RWPE2 (cell line): ENCODE results near the gene CADM2.

Experiments used
- ATAC-seq: fragments of 200-7000 bp; cut with Tn5 transposase; 3 replicates; pipeline ENCODE4 v1.9.1; 2021; ENCODE audit warnings: low read depth
- DNase-seq: peaks from one replicate; pipeline ENCODE4 v3.0.0-alpha.2; 2020; ENCODE audit warnings: low spot score
- H3K27ac ChIP-seq: fragments of 450-650 bp; 2 replicates; pipeline ENCODE4 v1.5.1; 2017; ENCODE audit warnings: mild to moderate bottlenecking; ENCODE audit not compliant: poor library complexity, severe bottlenecking
- H3K27me3 ChIP-seq: fragments of 250-450 bp; sonication (Bioruptor Pico); 2 replicates; pipeline ENCODE4 v1.5.1; 2021; ENCODE audit warnings: mild to moderate bottlenecking, moderate library complexity; ENCODE audit not compliant: insufficient read depth, poor library complexity, severe bottlenecking
- H3K36me3 ChIP-seq: fragments of 250-450 bp; sonication (Bioruptor Pico); 2 replicates; pipeline ENCODE4 v1.5.1; 2020; ENCODE audit warnings: low read depth, mild to moderate bottlenecking, moderate library complexity
- H3K4me1 ChIP-seq: fragments of 250-450 bp; sonication (Bioruptor Pico); 2 replicates; pipeline ENCODE4 v1.5.1; 2021; ENCODE audit warnings: mild to moderate bottlenecking, moderate library complexity; ENCODE audit not compliant: insufficient read depth, poor library complexity, severe bottlenecking
- H3K4me3 ChIP-seq: fragments of 250-450 bp; sonication (Bioruptor Pico); 2 replicates; pipeline ENCODE4 v1.5.1; 2021; ENCODE audit warnings: mild to moderate bottlenecking, moderate library complexity; ENCODE audit not compliant: severe bottlenecking
- H3K9me3 ChIP-seq: fragments of 250-450 bp; sonication (Bioruptor Pico); 2 replicates; pipeline ENCODE4 v1.5.1; 2021; ENCODE audit warnings: mild to moderate bottlenecking, moderate library complexity; ENCODE audit not compliant: severe bottlenecking
- TF ChIP-seq, protein P1 (sequence below): fragments of 450-650 bp; IDR thresholded peaks from one replicate; pipeline ENCODE4 v1.5.1; 2017; ENCODE audit warnings: mild to moderate bottlenecking, moderate library complexity; ENCODE audit not compliant: poor library complexity, severe bottlenecking

CADM2 gene

GRCh38 chr3:85864896-85865295 is 906.1 kb downstream of the CADM2 start:
- H3K9me3 ChIP-seq = no peaks in the 10 kb centered on the region
- H3K27me3 ChIP-seq = no peaks in the 10 kb centered on the region
- H3K27ac ChIP-seq = no peak overlapping the region
- ATAC-seq (no peak), DNase-seq (no peak)
- H3K4me3 ChIP-seq = no peak overlapping the region
- H3K4me1 ChIP-seq = no peaks in the 10 kb centered on the region
- no peaks in the 10 kb centered on the region for H3K36me3 ChIP-seq
- TF ChIP-seq, protein P1, sequence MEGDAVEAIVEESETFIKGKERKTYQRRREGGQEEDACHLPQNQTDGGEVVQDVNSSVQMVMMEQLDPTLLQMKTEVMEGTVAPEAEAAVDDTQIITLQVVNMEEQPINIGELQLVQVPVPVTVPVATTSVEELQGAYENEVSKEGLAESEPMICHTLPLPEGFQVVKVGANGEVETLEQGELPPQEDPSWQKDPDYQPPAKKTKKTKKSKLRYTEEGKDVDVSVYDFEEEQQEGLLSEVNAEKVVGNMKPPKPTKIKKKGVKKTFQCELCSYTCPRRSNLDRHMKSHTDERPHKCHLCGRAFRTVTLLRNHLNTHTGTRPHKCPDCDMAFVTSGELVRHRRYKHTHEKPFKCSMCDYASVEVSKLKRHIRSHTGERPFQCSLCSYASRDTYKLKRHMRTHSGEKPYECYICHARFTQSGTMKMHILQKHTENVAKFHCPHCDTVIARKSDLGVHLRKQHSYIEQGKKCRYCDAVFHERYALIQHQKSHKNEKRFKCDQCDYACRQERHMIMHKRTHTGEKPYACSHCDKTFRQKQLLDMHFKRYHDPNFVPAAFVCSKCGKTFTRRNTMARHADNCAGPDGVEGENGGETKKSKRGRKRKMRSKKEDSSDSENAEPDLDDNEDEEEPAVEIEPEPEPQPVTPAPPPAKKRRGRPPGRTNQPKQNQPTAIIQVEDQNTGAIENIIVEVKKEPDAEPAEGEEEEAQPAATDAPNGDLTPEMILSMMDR = no peak

GRCh38 chr3:85867072-85867471 is 908.3 kb downstream of the CADM2 start:
- DNase-seq = no peak
- no peak for ATAC-seq
- no peaks in the 10 kb centered on the region for H3K9me3 ChIP-seq
- no peak overlapping the region for H3K27ac ChIP-seq
- no peaks in the 10 kb centered on the region for H3K4me1 ChIP-seq
- TF ChIP-seq, protein P1 = no peak
- no peak overlapping the region for H3K4me3 ChIP-seq
- no peaks in the 10 kb centered on the region for H3K36me3 ChIP-seq
- H3K27me3 ChIP-seq = no peaks in the 10 kb centered on the region

GRCh38 chr3:85875589-85875988 is 916.8 kb downstream of the CADM2 start:
- peak; percentile 33; the same call in 1 of the 3 replicates for ATAC-seq
- no peaks in the 10 kb centered on the region for H3K36me3 ChIP-seq
- DNase-seq = no peak
- no peak overlapping the region for H3K27ac ChIP-seq
- H3K27me3 ChIP-seq = no peaks in the 10 kb centered on the region
- no peaks in the 10 kb centered on the region for H3K9me3 ChIP-seq
- no peaks in the 10 kb centered on the region for H3K4me1 ChIP-seq
- TF ChIP-seq, protein P1 = no peak
- no peak overlapping the region for H3K4me3 ChIP-seq

- no peak overlapping the region for H3K4me3 ChIP-seq
- H3K27me3 ChIP-seq = no peaks in the 10 kb centered on the region
- DNase-seq = no peak
- H3K9me3 ChIP-seq = no peaks in the 10 kb centered on the region
- ATAC-seq = no peak
- H3K4me1 ChIP-seq = no peaks in the 10 kb centered on the region
- TF ChIP-seq, protein P1 = no peak
- no peaks in the 10 kb centered on the region for H3K36me3 ChIP-seq
- no peak overlapping the region for H3K27ac ChIP-seq
Measured at GRCh38 chr3:85877631-85878030, 918.8 kb downstream of the CADM2 start.

DNA sequence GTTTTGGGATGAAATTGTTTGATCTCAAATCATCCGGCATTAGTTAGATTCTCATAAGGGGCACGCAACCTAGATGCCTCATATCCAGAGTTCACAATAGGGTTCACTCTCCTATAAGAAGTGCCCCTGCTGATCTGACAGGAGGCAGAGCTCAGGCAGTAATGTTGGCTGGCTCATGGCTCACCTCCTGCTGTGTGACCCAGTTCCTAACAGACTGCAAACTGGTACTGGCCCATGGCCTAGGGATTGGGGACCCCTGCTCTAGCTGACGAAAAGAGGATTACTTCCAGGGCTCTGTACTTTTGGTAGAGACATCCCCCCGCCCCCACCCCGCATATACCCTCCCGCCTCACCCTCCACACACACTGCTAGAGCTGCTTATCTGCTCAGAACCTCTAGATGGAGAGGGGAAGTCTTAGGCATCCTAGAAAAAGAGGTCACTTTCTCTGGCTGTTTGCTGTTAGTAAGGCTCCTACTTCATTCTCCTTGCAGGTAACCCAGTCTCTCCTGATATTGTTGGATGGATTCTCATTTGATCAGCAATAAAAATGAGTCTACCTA is 923.1 kb downstream of the CADM2 start:
- DNase-seq (no peak), ATAC-seq (no peak)
- TF ChIP-seq, protein P1 = no peak
- Histone ChIP-seq H3K4me1 (no peaks in the 10 kb centered on the region), H3K36me3 (no peaks in the 10 kb centered on the region), H3K27ac (no peak overlapping the region), H3K9me3 (no peaks in the 10 kb centered on the region), H3K4me3 (no peak overlapping the region), H3K27me3 (no peaks in the 10 kb centered on the region)
